ENCODE results near the gene ZNF277.

- TF ChIP-seq CTCF (IDR thresholded peaks at IDR 0.05; ENCODE audit: extremely low read depth in 1 of 2, insufficient read depth in 1 of 2, low read depth in 1 of 2, low read length in 2 of 2) = no peak
- no peak for TF ChIP-seq POLR2A (IDR thresholded peaks at IDR 0.05; ENCODE audit: low read depth, low read length)
- TF ChIP-seq EZH2 (IDR thresholded peaks at IDR 0.05; ENCODE audit: borderline replicate concordance, low read depth, low read length, severe bottlenecking) = no peak
- TF ChIP-seq MAX (IDR thresholded peaks at IDR 0.05; ENCODE audit: insufficient read depth, insufficient read length) = no peak
- no peak for TF ChIP-seq POLR2AphosphoS5 (IDR thresholded peaks at IDR 0.05; ENCODE audit: insufficient read depth, low read depth, low read length)
- TF ChIP-seq GATA2 (IDR thresholded peaks at IDR 0.05; ENCODE audit: insufficient read depth, insufficient read length, low read depth, low read length) = no peak
- no peak for TF ChIP-seq MYC (IDR thresholded peaks at IDR 0.05; ENCODE audit: low read depth, low read length)
- TF ChIP-seq JUN (IDR thresholded peaks at IDR 0.05; ENCODE audit: borderline replicate concordance, insufficient read depth, insufficient read length, low read depth) = no peak
These were observed 171.1 kb downstream of the ZNF277 start for GRCh38 chr7:112377593-112377992.

All from endothelial cell of umbilical vein (primary cell).